Hepatic stellate cell (primary cell): Measurements from ENCODE around the gene HECW1.

Experiments
- DNase-seq: peaks from one replicate; pipeline ENCODE4 v3.0.0; 2011; ENCODE audit warnings: low spot score

The HECW1 gene

GRCh38 chr7:43148161-43148731 lies 35.8 kb downstream of the HECW1 start:
- no peak for DNase-seq

- DNase-seq: no peak
Observed at GRCh38 chr7:43151076-43151475, 38.6 kb downstream of the HECW1 start.

GRCh38 chr7:43152696-43153095 lies 40.2 kb downstream of the HECW1 start:
- DNase-seq: no peak

GRCh38 chr7:43155636-43156035 lies 43.2 kb downstream of the HECW1 start:
- DNase-seq: no peak

- DNase-seq: no peak
Observed at GRCh38 chr7:43163885-43164284, 51.4 kb downstream of the HECW1 start.

GRCh38 chr7:43164757-43165156 lies 52.3 kb downstream of the HECW1 start:
- DNase-seq: peak; percentile 86

- DNase-seq: no peak
Observed at GRCh38 chr7:43166686-43167085, 54.2 kb downstream of the HECW1 start.

GRCh38 chr7:43169076-43169475 lies 56.6 kb downstream of the HECW1 start:
- DNase-seq: no peak

- DNase-seq: no peak
Observed at GRCh38 chr7:43170571-43170970, 58.1 kb downstream of the HECW1 start.

- no peak for DNase-seq
Observed at GRCh38 chr7:43175570-43176200, 63.2 kb downstream of the HECW1 start.

GRCh38 chr7:43179393-43179792 lies 66.9 kb downstream of the HECW1 start:
- DNase-seq: no peak

GRCh38 chr7:43192806-43193460 lies 80.5 kb downstream of the HECW1 start:
- no peak for DNase-seq

GRCh38 chr7:43193893-43194292 lies 81.4 kb downstream of the HECW1 start:
- no peak for DNase-seq

GRCh38 chr7:43195256-43195655 lies 82.8 kb downstream of the HECW1 start:
- no peak for DNase-seq

- DNase-seq: no peak
Observed at GRCh38 chr7:43195768-43196167, 83.3 kb downstream of the HECW1 start.

- DNase-seq: no peak
Observed at GRCh38 chr7:43196379-43196778, 83.9 kb downstream of the HECW1 start.

- DNase-seq: no peak
Observed at GRCh38 chr7:43198016-43198415, 85.6 kb downstream of the HECW1 start.

GRCh38 chr7:43198599-43199090 lies 86.2 kb downstream of the HECW1 start:
- no peak for DNase-seq

- DNase-seq: peak; percentile 13
Observed at GRCh38 chr7:43199371-43200160, 87.1 kb downstream of the HECW1 start.

- DNase-seq: no peak
Observed at GRCh38 chr7:43201912-43202311, 89.5 kb downstream of the HECW1 start.

GRCh38 chr7:43204081-43204480 lies 91.6 kb downstream of the HECW1 start:
- DNase-seq: no peak

- DNase-seq: no peak
Observed at GRCh38 chr7:43205171-43205795, 92.8 kb downstream of the HECW1 start.
